Tibial nerve (tissue), 3 donors: ENCODE measurements around the gene ERCC1.

Experiments
- EP300 ChIP-seq, 2 donors: sonication (generic); formaldehyde crosslinking; IDR thresholded peaks; one replicate each; pipeline ENCODE4 v1.6.1; 2017; ENCODE audit warnings: antibody characterized with exemption in 2 of 2, mild to moderate bottlenecking in 1 of 2
- POLR2A ChIP-seq, 2 donors: fragments of 450-650 bp; IDR thresholded peaks; one replicate each; pipeline ENCODE4 v1.6.1; 2017; ENCODE audit warnings: antibody characterized with exemption in 2 of 2, mild to moderate bottlenecking in 2 of 2, moderate library complexity in 2 of 2

DNA sequence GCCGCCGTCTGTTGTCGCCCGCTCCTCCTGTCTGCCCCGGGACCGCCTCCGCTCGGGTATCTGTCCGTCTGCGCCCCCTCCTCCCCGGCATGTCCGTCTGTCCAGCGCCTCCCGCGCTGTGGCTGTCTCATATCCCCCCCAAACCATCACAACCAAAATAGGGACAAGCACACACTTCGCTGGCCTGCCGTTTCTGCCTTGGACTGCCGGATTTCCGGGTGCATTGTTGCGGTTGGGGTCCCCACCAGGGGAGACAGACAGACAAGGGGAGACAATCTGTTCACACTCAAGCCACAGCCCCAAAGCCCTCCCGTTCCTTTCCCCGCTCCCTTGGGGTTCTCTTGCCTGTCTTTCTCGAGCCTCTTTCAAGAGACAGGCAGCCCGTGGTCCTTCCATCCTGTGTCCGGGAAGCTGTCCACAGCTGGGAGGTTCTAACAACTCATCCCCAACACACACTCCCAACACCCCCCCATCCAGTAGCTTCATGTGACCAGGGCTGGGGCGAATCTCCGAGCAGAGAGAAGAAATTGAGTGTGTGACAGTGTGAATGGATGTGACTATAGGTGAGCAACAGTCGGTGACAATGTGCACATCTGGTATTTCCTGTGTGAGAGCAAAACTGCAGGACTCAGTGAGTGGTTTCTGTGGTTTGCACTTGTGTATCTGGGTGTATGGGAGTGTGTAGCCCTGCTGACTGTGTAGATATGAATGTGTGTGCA lies 27.6 kb upstream of the ERCC1 start:
- TF ChIP-seq POLR2A (IDR thresholded peaks at IDR 0.05) (no peak), EP300 (IDR thresholded peaks at IDR 0.05) (no peak)
